Measurements from ENCODE around the gene PTBP2.

The PTBP2 gene

DNA sequence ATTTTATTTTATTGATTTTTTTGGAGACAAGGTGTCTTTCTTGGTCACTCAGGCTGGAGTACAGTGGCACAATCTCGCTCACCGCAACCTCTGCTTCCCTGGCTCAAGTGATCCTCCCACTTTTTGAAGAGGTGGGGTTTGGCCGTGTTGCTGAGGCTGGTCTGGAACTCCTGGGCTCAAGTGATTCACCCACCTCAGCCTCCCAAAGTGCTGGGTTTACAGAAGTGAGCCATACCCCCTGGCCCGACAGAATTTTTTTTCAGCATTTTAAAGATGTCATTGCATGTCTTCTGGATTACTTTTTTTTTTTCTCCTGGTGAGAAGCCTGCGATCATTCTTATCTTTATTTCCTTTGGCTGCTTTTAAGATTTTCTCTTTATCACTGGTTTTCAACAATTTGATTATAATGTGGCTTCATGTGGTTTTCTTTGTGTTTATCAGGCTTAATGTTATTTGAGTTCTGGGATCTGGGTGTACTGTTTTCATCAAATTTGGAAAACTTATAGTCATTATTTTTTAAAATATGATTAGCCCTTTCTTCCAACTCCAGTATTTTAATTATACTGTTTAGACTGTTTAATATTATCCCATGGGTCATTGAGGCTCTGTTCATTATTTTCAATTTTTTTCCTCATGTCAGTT is 23.1 kb upstream of the PTBP2 start:
- H3K4me3 ChIP-seq (replicated peaks in 1 of 2; ENCODE audit: low read depth in 2 of 2, low read length in 2 of 2): no peak overlapping the region
- TF ChIP-seq, protein P1, sequence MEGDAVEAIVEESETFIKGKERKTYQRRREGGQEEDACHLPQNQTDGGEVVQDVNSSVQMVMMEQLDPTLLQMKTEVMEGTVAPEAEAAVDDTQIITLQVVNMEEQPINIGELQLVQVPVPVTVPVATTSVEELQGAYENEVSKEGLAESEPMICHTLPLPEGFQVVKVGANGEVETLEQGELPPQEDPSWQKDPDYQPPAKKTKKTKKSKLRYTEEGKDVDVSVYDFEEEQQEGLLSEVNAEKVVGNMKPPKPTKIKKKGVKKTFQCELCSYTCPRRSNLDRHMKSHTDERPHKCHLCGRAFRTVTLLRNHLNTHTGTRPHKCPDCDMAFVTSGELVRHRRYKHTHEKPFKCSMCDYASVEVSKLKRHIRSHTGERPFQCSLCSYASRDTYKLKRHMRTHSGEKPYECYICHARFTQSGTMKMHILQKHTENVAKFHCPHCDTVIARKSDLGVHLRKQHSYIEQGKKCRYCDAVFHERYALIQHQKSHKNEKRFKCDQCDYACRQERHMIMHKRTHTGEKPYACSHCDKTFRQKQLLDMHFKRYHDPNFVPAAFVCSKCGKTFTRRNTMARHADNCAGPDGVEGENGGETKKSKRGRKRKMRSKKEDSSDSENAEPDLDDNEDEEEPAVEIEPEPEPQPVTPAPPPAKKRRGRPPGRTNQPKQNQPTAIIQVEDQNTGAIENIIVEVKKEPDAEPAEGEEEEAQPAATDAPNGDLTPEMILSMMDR (IDR thresholded peaks at IDR 0.05; ENCODE audit: low read depth, low read length): no peak
- peak; percentile 41 to 54 for DNase-seq (ENCODE audit: low read depth in 2 of 2)

DNA sequence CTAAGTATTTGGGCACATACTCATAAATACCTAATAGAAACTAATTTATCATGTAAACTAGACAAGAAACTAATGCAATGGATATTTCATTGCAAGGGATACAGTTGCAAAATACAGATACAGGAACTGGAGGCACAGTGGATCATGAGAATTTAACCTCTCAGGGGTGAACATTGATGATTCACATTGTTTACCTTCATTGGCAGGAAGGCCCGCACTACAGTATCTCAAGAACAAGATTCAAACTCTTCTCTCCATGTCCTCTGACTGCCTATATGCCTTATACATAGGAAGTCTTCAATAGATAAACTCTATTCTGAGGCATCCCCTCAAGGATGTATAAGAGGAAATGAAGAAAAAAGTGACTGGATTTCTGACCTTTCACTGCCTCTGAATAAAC is 18.4 kb upstream of the PTBP2 start:
- TF ChIP-seq, protein P1 (IDR thresholded peaks at IDR 0.05; ENCODE audit: low read depth, low read length): no peak
- peak; percentile 35 to 66 for DNase-seq (ENCODE audit: low read depth in 2 of 2)

DNA sequence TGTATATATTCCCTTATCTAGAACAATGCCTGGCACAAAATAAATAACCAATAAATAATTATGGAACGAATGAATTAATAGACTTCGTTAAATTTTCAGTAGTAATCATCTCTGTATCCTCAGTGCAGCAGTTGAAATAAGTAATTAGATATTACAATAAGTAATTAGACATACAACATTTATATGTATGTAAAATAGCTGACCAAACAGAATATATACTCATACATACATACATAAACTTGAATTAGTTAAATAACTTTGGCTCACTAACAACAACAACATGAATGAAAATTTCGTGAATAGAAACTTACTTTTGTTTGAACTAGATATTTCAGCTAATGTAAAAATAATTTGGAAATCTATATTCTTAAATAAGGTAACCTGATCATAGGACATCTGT is 14.6 kb upstream of the PTBP2 start:
- TF ChIP-seq, protein P1 (IDR thresholded peaks at IDR 0.05; ENCODE audit: low read depth, low read length): no peak
- no peak for DNase-seq (ENCODE audit: low read depth in 2 of 2)

More for the DNA sequence above, 18.4 kb upstream of the PTBP2 start:
- H3K4me3 ChIP-seq (replicated peaks in 1 of 2; ENCODE audit: low read depth in 2 of 2, low read length in 2 of 2): no peak overlapping the region

DNA sequence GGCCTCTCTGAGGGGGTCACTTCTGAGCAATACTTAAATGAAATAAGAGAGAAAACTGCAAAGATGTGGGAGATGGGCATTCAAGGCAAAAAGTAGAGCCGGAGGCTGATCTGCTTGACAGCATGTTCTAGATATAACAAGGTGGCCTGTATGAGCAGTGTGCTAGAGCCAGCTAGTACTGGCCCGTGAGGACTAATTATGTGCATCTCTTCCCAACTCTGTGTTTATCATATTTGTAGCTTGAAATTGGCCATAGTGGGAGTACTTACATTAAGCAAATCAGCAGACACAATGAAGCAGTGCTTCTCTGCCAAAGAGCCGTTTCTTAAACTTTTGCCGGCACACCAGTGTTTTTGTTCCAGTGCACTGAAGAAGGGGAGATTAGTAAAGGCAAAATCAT is 13.1 kb upstream of the PTBP2 start:
- DNase-seq (ENCODE audit: low read depth in 2 of 2): no peak
- no peak overlapping the region for H3K4me3 ChIP-seq (replicated peaks in 1 of 2; ENCODE audit: low read depth in 2 of 2, low read length in 2 of 2)
- TF ChIP-seq, protein P1 (IDR thresholded peaks at IDR 0.05; ENCODE audit: low read depth, low read length): no peak

More for the DNA sequence above, 14.6 kb upstream of the PTBP2 start:
- H3K4me3 ChIP-seq (replicated peaks in 1 of 2; ENCODE audit: low read depth in 2 of 2, low read length in 2 of 2): no peak overlapping the region

DNA sequence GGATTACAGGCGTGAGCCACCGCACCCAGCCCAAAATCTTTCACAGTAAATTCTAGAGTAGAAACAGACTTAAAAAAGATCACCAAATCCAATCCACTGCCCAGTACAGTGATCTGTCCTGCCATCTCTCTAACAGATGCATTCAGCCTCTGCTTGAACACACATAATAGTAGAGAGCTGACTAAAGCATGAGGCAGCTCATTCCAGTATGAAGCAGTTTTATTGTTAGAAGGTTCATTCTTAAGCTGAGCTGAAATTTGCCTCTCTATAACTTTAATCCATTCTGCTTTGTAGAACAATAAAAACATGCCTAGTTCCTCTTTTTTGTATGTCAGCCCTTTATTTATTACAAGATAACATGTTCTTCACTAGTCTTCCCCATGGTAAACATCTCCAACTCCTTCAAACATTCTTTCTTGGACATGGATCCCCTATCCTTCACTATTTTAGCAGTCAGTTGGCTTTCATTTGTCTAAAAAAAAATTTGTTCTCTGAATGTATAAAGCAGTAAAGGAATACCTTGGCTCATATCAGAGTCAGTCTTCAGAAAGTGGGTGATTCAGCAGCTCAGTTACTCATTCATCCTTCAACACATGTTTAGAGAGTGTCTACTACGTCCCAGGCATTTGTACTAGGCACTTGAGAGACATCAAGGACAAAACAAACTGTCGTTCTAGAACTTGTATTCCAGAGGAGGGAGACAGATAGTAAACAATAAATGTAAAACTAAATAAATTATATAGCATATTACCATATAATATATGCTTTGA is 10.7 kb upstream of the PTBP2 start:
- TF ChIP-seq, protein P1 (IDR thresholded peaks at IDR 0.05; ENCODE audit: low read depth, low read length): no peak
- no peak overlapping the region for H3K4me3 ChIP-seq (replicated peaks in 1 of 2; ENCODE audit: low read depth in 2 of 2, low read length in 2 of 2)
- DNase-seq (ENCODE audit: low read depth in 2 of 2): peak in 1 of 2 donors; percentile 68

DNA sequence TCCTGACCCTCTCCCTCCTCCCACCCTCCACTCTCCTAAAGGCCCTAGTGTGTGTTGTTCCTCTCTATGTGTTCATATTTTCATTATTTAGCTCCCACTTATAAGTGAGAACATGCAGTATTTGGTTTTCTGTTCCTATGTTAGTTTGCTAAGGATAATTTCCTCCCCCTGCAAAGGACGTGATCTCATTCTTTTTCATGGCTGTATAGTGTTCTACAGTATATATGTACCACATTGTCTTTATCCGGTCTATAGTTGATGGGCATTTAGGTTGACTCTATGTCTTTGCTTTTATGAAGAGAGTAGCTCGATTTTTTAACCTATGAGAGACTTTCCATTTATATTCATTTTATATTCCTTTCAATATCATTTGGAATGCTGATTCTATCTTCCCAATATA is 7.9 kb upstream of the PTBP2 start:
- TF ChIP-seq, protein P1 (IDR thresholded peaks at IDR 0.05; ENCODE audit: low read depth, low read length): no peak
- DNase-seq (ENCODE audit: low read depth in 2 of 2): no peak
- H3K4me3 ChIP-seq (replicated peaks in 1 of 2; ENCODE audit: low read depth in 2 of 2, low read length in 2 of 2): no peak overlapping the region
